GM18873 (cell line): ENCODE data around the gene SHROOM3.
"Not testable (repeated sequence)": the region's sequence is repeated elsewhere in the genome, so short reads cannot be mapped to it uniquely, and the experiment has no call there.

Experiments used
- ATAC-seq: cut with Tn5 transposase; IDR thresholded peaks from one replicate; pipeline ENCODE4 v1.9.1; 2021; ENCODE audit warnings: mild to moderate bottlenecking, moderate library complexity, moderate number of reproducible peaks; ENCODE audit not compliant: unreplicated experiment, low FRiP score

SHROOM3 gene

GRCh38 chr4:76434901-76435527 lies at the start of gene SHROOM3:
TSS of gene SHROOM3 (plus strand) at chr4:76435229. CDS start at chr4:76436053, 824 bp downstream.
- no peak for ATAC-seq

- ATAC-seq: no peak
These were observed 49.1 kb upstream of the SHROOM3 start for GRCh38 chr4:76385974-76386373.

- no peak for ATAC-seq
These were observed 48.3 kb upstream of the SHROOM3 start for GRCh38 chr4:76386566-76387305.

- no peak for ATAC-seq
These were observed 46.7 kb upstream of the SHROOM3 start for GRCh38 chr4:76388160-76388908.

GRCh38 chr4:76401654-76402053 lies 33.4 kb upstream of the SHROOM3 start:
- ATAC-seq: no peak

- no peak for ATAC-seq
These were observed 28.9 kb upstream of the SHROOM3 start for GRCh38 chr4:76406081-76406480.

- ATAC-seq: no peak
These were observed 27.4 kb upstream of the SHROOM3 start for GRCh38 chr4:76407440-76408119.

GRCh38 chr4:76410636-76411035 lies 24.4 kb upstream of the SHROOM3 start:
- ATAC-seq: no peak

- ATAC-seq: no peak
These were observed 14.8 kb upstream of the SHROOM3 start for GRCh38 chr4:76420188-76420761.

GRCh38 chr4:76420762-76421581 lies 14.1 kb upstream of the SHROOM3 start, which contains the start of gene CCDC158:
TSS of gene CCDC158 (minus strand) at chr4:76421141. CDS start at chr4:76403207, 17,934 bp downstream.
- ATAC-seq: no peak

- ATAC-seq: not testable (repeated sequence)
These were observed 11.9 kb upstream of the SHROOM3 start for GRCh38 chr4:76423159-76423558.

- ATAC-seq: no peak
These were observed 8.8 kb upstream of the SHROOM3 start for GRCh38 chr4:76426272-76426671.

- ATAC-seq: no peak
These were observed 5.4 kb upstream of the SHROOM3 start for GRCh38 chr4:76429636-76430035.

GRCh38 chr4:76430519-76431388 lies 4.3 kb upstream of the SHROOM3 start:
- no peak for ATAC-seq

GRCh38 chr4:76435528-76436319 lies 695 bp downstream of the SHROOM3 start:
- no peak for ATAC-seq

- ATAC-seq: no peak
These were observed 4.5 kb downstream of the SHROOM3 start for GRCh38 chr4:76439491-76439890.

- ATAC-seq: no peak
These were observed 6.9 kb downstream of the SHROOM3 start for GRCh38 chr4:76441881-76442280.

- ATAC-seq: no peak
These were observed 7.8 kb downstream of the SHROOM3 start for GRCh38 chr4:76442807-76443206.
